HG02571 (cell line): ENCODE results near the gene VTN.

ENCODE experiments used
- ATAC-seq: cut with Tn5 transposase; IDR thresholded peaks from one replicate; pipeline ENCODE4 v1.9.1; 2021; ENCODE audit warnings: mild to moderate bottlenecking, moderate library complexity; ENCODE audit not compliant: unreplicated experiment

The VTN gene

GRCh38 chr17:28370744-28371103, 617 bp upstream of the VTN start:
- ATAC-seq: no peak

- ATAC-seq: no peak
Measured at GRCh38 chr17:28369684-28370034, 448 bp downstream of the VTN start.

GRCh38 chr17:28368915-28369683, 1.0 kb downstream of the VTN start:
- no peak for ATAC-seq

GRCh38 chr17:28368306-28368831, 1.7 kb downstream of the VTN start:
- ATAC-seq: no peak

- no peak for ATAC-seq
Measured at GRCh38 chr17:28367641-28368305, 2.3 kb downstream of the VTN start.

- no peak for ATAC-seq
Measured at GRCh38 chr17:28366605-28367004, 3.5 kb downstream of the VTN start.

GRCh38 chr17:28365487-28365886, 4.6 kb downstream of the VTN start:
- ATAC-seq: no peak

- ATAC-seq: no peak
Measured at GRCh38 chr17:28364665-28365363, 5.3 kb downstream of the VTN start, which contains the start of gene SEBOX. Gene SEBOX, minus strand, starts transcription at chr17:28365199. Its CDS starts 48 bp downstream, at chr17:28365151.

GRCh38 chr17:28363776-28364650, 6.1 kb downstream of the VTN start:
- ATAC-seq: no peak

- no peak for ATAC-seq
Measured at GRCh38 chr17:28363186-28363585, 6.9 kb downstream of the VTN start.

- no peak for ATAC-seq
Measured at GRCh38 chr17:28357901-28358197, 12.3 kb downstream of the VTN start.

- ATAC-seq: peak; percentile 94
Measured at GRCh38 chr17:28357061-28357900, 12.8 kb downstream of the VTN start, which contains the start of gene POLDIP2. Gene POLDIP2, minus strand, starts transcription at chr17:28357527. Its CDS starts 79 bp downstream, at chr17:28357448.

- ATAC-seq: no peak
Measured at GRCh38 chr17:28350271-28350670, 19.8 kb downstream of the VTN start.

GRCh38 chr17:28348979-28349378, 21.1 kb downstream of the VTN start:
- no peak for ATAC-seq

GRCh38 chr17:28347261-28347891, 22.7 kb downstream of the VTN start:
- ATAC-seq: no peak

- ATAC-seq: no peak
Measured at GRCh38 chr17:28346746-28347246, 23.3 kb downstream of the VTN start.

- no peak for ATAC-seq
Measured at GRCh38 chr17:28346199-28346580, 23.9 kb downstream of the VTN start.

- no peak for ATAC-seq
Measured at GRCh38 chr17:28345419-28346198, 24.5 kb downstream of the VTN start.
